HL-60/S4 treated with phorbol 12-myristate 13-acetate at 8.2 ng/mL for 4 days and 3 days (cell line): Measurements from ENCODE around the gene UQCRQ.

Experiments
- in situ Hi-C: fragments of 300-500 bp; cut with MboI; formaldehyde crosslinking; loops from 2 replicates; pipeline ENCODE4 v1.15.0; 2022; ENCODE audit warnings: low sequenced_read_pairs

The UQCRQ gene

GRCh38 chr5:132898094-132898493 lies 31.7 kb downstream of the UQCRQ start:
- in situ Hi-C loops: no loop called here

- in situ Hi-C loops: no loop called here
Measured at GRCh38 chr5:132901036-132901435, 34.6 kb downstream of the UQCRQ start.

GRCh38 chr5:132901730-132902129 lies 35.3 kb downstream of the UQCRQ start:
- in situ Hi-C loops: no loop called here

- in situ Hi-C loops: no loop called here
Measured at GRCh38 chr5:132905938-132906337, 39.5 kb downstream of the UQCRQ start.

- in situ Hi-C loops: no loop called here
Measured at GRCh38 chr5:132907161-132907560, 40.7 kb downstream of the UQCRQ start.

- in situ Hi-C loops: no loop called here
Measured at GRCh38 chr5:132909702-132910101, 43.3 kb downstream of the UQCRQ start.

- in situ Hi-C loops: no loop called here
Measured at GRCh38 chr5:132915681-132916080, 49.2 kb downstream of the UQCRQ start.

- in situ Hi-C loops: no loop called here
Measured at GRCh38 chr5:132916086-132916485, 49.6 kb downstream of the UQCRQ start.
